Sigmoid colon (tissue), 7 donors: ENCODE results near the gene RDX. TPM values are rescaled to one million over a fixed set of nuclear protein-coding genes. Genes with fewer than 3 reads are reported as not detected.

Experiments used
- DNase-seq: peaks from one replicate; pipeline ENCODE4 v3.0.0-alpha.2; 2019
- H3K27ac ChIP-seq, 4 donors: fragments of 200-600 bp; sonication (generic); one replicate each; pipeline ENCODE4 v1.5.1; 2016 to 2019; ENCODE audit warnings: mild to moderate bottlenecking in 1 of 4
- H3K27me3 ChIP-seq, 3 donors: fragments of 200-600 bp; sonication (generic); one replicate each; pipeline ENCODE4 v1.5.1; 2019; ENCODE audit warnings: mild to moderate bottlenecking in 1 of 3
- H3K36me3 ChIP-seq, 4 donors: fragments of 200-600 bp; sonication (generic); one replicate each; pipeline ENCODE4 v1.5.1; 2016 to 2019
- H3K4me1 ChIP-seq, 4 donors: fragments of 200-600 bp; sonication (generic); one replicate each; pipeline ENCODE4 v1.5.1; 2017 to 2019
- H3K4me3 ChIP-seq, 4 donors: fragments of 200-600 bp; sonication (generic); one replicate each; pipeline ENCODE4 v1.5.1; 2017 to 2019; ENCODE audit warnings: mild to moderate bottlenecking in 2 of 4, moderate library complexity in 1 of 4
- H3K9me3 ChIP-seq, 4 donors: fragments of 200-600 bp in 3 of 4; sonication (generic) in 3 of 4; one replicate each; pipeline versions ENCODE4 v1.5.1 to v1.6.1; 2013 to 2019
- EP300 ChIP-seq, 4 donors: sonication (generic); formaldehyde crosslinking; IDR thresholded peaks; one replicate each; pipeline ENCODE4 v1.6.1; 2017; ENCODE audit warnings: antibody characterized with exemption in 4 of 4
- POLR2A ChIP-seq, 2 donors: fragments of 450-650 bp; IDR thresholded peaks; one replicate each; pipeline ENCODE4 v1.6.1; 2016; ENCODE audit warnings: antibody characterized with exemption in 2 of 2, mild to moderate bottlenecking in 2 of 2, moderate library complexity in 2 of 2
- POLR2AphosphoS5 ChIP-seq, 4 donors: sonication (generic); formaldehyde crosslinking; IDR thresholded peaks; one replicate each; pipeline ENCODE4 v1.6.1; 2017; ENCODE audit warnings: antibody characterized with exemption in 4 of 4
- WGBS, 2 donors: extraction: QIAGEN DNeasy Blood & Tissue Kit; methylation state at CpG; one replicate each; pipeline ENCODE4 v1.1.7; 2013; 5-methylcytosine and 5-hydroxymethylcytosine counted together
- intact Hi-C: fragments of 100-400 bp; cut with DNase I; formaldehyde crosslinking; loops from one replicate; pipeline ENCODE4 v1.15.1; 2023
- polyA plus RNA-seq, 3 donors: library from polyadenylated mRNA; stranded (reverse); fragments of 200-250 nt; gene quantifications; one replicate each; pipeline ENCODE4 v1.2.3, GENCODE V29; 2013
- total RNA-seq, 4 donors: library from RNA; depleted of rRNA; stranded (reverse); fragments of >200 nt; gene quantifications; one replicate each; pipeline ENCODE4 v1.1.0, GENCODE V29; 2016
- TF ChIP-seq, protein P1 (sequence below), 4 experiments: fragments of 450-650 bp in 3 of 4; fragments of 200-600 bp in 1 of 4; IDR thresholded peaks; one replicate each; pipeline ENCODE4 v1.5.1; 2016 to 2019; ENCODE audit warnings: antibody characterized with exemption in 4 of 4, mild to moderate bottlenecking in 3 of 4, moderate library complexity in 2 of 4
- donor health status: healthy with polysubstance abuse.
- donor health status: Bipolar disorder and iron deficiency.
- donor health status: healthy.

RDX gene
- total and polyA plus RNA-seq, 7 donors: 7.9 to 160 (median 55.6) TPM

GRCh38 chr11:110169738-110170137, 126.7 kb downstream of the RDX start:
- no peak for TF ChIP-seq POLR2AphosphoS5 (IDR thresholded peaks at IDR 0.05)
- no peak for TF ChIP-seq EP300 (IDR thresholded peaks at IDR 0.05)
- no peak for TF ChIP-seq POLR2A (IDR thresholded peaks at IDR 0.05)
- TF ChIP-seq, protein P1, sequence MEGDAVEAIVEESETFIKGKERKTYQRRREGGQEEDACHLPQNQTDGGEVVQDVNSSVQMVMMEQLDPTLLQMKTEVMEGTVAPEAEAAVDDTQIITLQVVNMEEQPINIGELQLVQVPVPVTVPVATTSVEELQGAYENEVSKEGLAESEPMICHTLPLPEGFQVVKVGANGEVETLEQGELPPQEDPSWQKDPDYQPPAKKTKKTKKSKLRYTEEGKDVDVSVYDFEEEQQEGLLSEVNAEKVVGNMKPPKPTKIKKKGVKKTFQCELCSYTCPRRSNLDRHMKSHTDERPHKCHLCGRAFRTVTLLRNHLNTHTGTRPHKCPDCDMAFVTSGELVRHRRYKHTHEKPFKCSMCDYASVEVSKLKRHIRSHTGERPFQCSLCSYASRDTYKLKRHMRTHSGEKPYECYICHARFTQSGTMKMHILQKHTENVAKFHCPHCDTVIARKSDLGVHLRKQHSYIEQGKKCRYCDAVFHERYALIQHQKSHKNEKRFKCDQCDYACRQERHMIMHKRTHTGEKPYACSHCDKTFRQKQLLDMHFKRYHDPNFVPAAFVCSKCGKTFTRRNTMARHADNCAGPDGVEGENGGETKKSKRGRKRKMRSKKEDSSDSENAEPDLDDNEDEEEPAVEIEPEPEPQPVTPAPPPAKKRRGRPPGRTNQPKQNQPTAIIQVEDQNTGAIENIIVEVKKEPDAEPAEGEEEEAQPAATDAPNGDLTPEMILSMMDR (IDR thresholded peaks at IDR 0.05): no peak
- H3K9me3 ChIP-seq: no peaks in the 10 kb centered on the region
- no peak for DNase-seq
- H3K27me3 ChIP-seq: no peaks in the 10 kb centered on the region
- intact Hi-C loops: no loop called here
- no peak overlapping the region for H3K27ac ChIP-seq
- H3K4me3 ChIP-seq: no peak overlapping the region
- H3K4me1 ChIP-seq: peaks cover 0 to 12% (median 8%) of the 10 kb centered on the region in 4 donors
- peaks cover 2 to 10% (median 9%) of the 10 kb centered on the region in 4 donors for H3K36me3 ChIP-seq
- 21 to 72% methylated on average over 2 of the region's 2 CpGs for WGBS, 2 donors

- Histone ChIP-seq H3K9me3 (no peaks in the 10 kb centered on the region), H3K36me3 (peaks cover 7 to 25% (median 16%) of the 10 kb centered on the region in 4 donors), H3K27me3 (no peaks in the 10 kb centered on the region), H3K4me3 (no peak overlapping the region), H3K27ac (no peak overlapping the region), H3K4me1 (no peaks in the 10 kb centered on the region)
- intact Hi-C loops: no loop called here
- WGBS, 2 donors: 80 to 89% methylated on average over 5 of the region's 5 CpGs
- DNase-seq: no peak
- TF ChIP-seq, protein P1 (IDR thresholded peaks at IDR 0.05): no peak
Measured at GRCh38 chr11:110168033-110168803, 128.2 kb downstream of the RDX start.

- Histone ChIP-seq H3K36me3 (peaks cover 13 to 43% (median 16%) of the 10 kb centered on the region in 4 donors), H3K4me1 (no peaks in the 10 kb centered on the region), H3K9me3 (no peaks in the 10 kb centered on the region), H3K27me3 (no peaks in the 10 kb centered on the region), H3K27ac (no peak overlapping the region), H3K4me3 (no peak overlapping the region)
- intact Hi-C loops: no loop called here
- no peak for DNase-seq
- WGBS, 2 donors: 95% methylated on average over 28 of the region's 28 CpGs
- no peak for TF ChIP-seq EP300 (IDR thresholded peaks at IDR 0.05)
- no peak for TF ChIP-seq POLR2AphosphoS5 (IDR thresholded peaks at IDR 0.05)
- TF ChIP-seq POLR2A (IDR thresholded peaks at IDR 0.05): no peak
- TF ChIP-seq, protein P1 (IDR thresholded peaks at IDR 0.05): no peak
Measured at GRCh38 chr11:110165039-110165925, 131.1 kb downstream of the RDX start.

GRCh38 chr11:110162216-110162615, 134.2 kb downstream of the RDX start:
- TF ChIP-seq EP300 (IDR thresholded peaks at IDR 0.05): no peak
- no peak for TF ChIP-seq POLR2AphosphoS5 (IDR thresholded peaks at IDR 0.05)
- TF ChIP-seq, protein P1 (IDR thresholded peaks at IDR 0.05): no peak
- no peak for TF ChIP-seq POLR2A (IDR thresholded peaks at IDR 0.05)
- Histone ChIP-seq H3K4me1 (no peaks in the 10 kb centered on the region), H3K27me3 (no peaks in the 10 kb centered on the region), H3K27ac (no peak overlapping the region), H3K36me3 (peaks cover 13 to 55% (median 19%) of the 10 kb centered on the region in 4 donors), H3K9me3 (no peaks in the 10 kb centered on the region), H3K4me3 (no peak overlapping the region)
- DNase-seq: no peak
- intact Hi-C loops: no loop called here
